Breast epithelium (tissue), 3 donors: ENCODE data around the gene YIPF6.

ENCODE experiments used
- CTCF ChIP-seq, 3 donors: fragments of 450-650 bp; IDR thresholded peaks; one replicate each; pipeline ENCODE4 v1.5.1; 2016 to 2017; ENCODE audit warnings: antibody characterized with exemption in 3 of 3, mild to moderate bottlenecking in 3 of 3, moderate library complexity in 3 of 3
- POLR2A ChIP-seq: fragments of 450-650 bp; IDR thresholded peaks from one replicate; pipeline ENCODE4 v1.6.1; 2016; ENCODE audit warnings: antibody characterized with exemption, mild to moderate bottlenecking, moderate library complexity

- no peak for TF ChIP-seq CTCF (IDR thresholded peaks at IDR 0.05)
- TF ChIP-seq POLR2A: no peak
Measured at GRCh38 chrX:68455151-68455510, 43.7 kb upstream of the YIPF6 start.
